Activated CD8-positive, alpha-beta memory T cell treated with anti-CD3 and anti-CD28 coated beads for 1 hour (primary cell): ENCODE data around the gene SNTA1.
"Not testable (repeated sequence)": the region's sequence is repeated elsewhere in the genome, so short reads cannot be mapped to it uniquely, and the experiment has no call there.

Source experiments
- DNase-seq, 2 donors: peaks; one replicate each; pipeline ENCODE4 v3.0.0-alpha.2; 2020; ENCODE audit warnings: low read depth in 1 of 2; ENCODE audit errors: extremely low read depth in 1 of 2

The SNTA1 gene

GRCh38 chr20:33433465-33434234 is 9.9 kb downstream of the SNTA1 start:
- DNase-seq = no peak

DNA sequence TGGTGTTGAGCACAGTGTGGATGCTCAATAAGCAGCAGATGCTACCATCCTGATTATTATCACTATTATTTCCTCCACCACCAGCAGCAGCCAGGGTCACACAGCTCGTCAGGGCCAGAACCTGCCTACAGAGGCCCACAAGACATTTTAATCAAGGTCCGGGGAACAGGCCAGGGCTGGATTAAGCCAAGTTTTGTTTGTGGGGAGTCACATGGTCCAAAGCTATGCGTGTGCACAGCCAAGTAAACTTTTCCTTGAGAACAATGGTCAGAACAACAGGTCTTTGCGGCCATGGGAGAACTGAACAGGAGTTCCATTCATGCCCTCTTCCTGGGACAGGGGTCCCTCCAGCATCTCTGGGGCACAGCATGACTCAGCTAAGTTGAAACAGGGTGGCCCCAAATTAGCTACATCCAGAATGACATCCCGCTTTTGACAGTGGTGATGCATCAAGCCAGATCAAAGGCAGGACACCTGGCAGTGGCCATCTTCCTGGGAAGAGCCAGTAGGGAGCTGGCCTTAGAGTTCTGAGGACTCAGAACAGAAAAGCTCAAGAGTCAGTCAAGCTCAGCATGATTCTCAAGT is 11.7 kb downstream of the SNTA1 start:
- DNase-seq = no peak

DNA sequence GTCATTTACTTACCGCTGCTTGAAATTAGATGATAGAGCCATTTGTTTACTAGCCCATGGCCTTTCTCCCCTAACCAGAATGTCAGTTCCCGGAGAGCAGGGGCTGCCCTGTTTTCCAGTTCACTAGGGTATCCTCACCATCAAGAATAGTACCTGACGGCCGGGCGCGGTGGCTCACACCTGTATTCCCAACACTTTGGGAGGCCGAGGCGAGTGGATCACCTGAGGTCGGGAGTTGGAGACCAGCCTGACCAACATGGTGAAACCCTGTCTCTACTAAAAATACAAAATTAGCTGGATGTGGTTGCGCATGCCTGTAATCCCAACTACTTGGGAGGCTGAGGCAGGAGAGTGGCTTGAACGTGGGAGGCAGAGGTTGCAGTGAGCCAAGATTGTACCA is 19.7 kb downstream of the SNTA1 start:
- not testable (repeated sequence) for DNase-seq

GRCh38 chr20:33423141-33423834 is 20.3 kb downstream of the SNTA1 start:
- no peak for DNase-seq

DNA sequence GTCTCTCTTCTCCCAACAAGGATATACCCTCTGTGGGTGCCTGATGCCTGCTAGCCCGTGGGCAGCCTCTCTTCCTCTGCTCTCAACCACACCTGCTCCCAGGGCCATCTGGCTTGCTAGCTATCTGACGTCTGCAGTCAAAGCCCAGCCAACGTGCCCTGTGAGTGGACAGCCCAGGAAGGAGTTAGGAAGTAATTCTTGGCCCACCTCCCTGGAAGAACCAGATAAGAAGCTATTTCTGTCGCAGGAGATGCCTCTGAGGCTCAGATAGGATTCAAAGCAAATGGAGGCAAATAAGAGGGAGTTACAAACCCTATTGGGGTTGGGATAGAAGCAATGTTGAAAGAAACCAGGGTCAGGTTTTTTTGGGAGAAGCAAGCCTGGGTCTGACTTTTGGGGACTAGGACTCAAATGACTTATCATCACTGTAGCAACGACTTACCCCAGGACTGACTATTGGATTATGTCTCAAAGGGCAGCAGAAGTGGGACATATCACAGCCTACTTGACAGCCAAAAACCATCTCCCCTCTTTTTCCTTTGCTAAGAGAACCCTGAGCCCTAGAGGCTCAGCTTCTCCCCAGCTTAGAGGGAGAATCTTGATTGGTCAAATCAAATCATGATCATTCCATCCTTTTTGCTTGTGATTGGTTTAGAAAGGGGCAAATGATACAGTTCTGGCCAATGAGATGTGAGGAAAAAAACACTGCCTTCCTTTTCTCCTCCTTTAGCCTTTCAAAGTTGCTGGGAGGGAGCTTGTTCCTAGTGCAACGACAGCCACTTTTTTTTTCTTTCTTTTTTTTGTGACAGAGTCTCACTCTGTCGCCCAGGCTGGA is 24.2 kb downstream of the SNTA1 start:
- DNase-seq = no peak

DNA sequence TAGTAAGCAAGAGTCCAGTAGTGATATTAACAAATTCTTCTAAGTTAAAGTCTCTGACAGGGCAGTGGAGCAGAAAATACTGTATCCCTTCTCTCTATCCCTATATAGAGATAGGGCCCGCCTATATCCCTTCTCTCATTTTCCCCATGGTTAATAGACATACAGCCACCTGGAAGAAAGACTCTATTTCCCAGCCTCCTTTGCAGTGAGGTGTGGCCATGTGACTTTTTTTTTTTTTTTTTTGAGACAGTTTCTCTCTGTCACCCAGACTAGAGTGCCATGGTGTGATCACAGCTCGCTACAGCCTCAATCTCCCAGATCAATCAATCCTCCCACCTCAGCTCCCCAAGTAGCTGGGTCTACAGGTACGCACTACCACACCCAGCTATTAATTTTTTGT is 25.5 kb downstream of the SNTA1 start:
- DNase-seq = no peak

GRCh38 chr20:33415948-33416347 is 27.6 kb downstream of the SNTA1 start:
- no peak for DNase-seq

DNA sequence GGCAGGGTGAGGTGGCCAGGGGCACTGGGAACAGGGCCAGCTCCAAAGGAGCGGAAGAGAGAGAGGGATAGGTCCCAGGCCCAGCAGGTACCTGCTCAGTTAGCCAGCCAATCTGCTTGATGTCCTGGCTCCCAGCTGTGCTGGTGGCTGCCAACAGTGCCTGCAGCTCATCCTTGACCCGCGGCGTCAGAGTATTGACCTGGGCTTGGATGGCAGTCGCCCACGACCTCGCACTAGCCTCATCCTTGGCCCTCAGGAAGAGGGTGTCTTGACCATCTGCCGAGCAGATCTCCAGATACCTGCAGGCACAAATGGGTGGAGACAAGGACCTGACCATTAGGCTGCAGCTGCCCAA is 31.1 kb downstream of the SNTA1 start:
- DNase-seq = no peak

DNA sequence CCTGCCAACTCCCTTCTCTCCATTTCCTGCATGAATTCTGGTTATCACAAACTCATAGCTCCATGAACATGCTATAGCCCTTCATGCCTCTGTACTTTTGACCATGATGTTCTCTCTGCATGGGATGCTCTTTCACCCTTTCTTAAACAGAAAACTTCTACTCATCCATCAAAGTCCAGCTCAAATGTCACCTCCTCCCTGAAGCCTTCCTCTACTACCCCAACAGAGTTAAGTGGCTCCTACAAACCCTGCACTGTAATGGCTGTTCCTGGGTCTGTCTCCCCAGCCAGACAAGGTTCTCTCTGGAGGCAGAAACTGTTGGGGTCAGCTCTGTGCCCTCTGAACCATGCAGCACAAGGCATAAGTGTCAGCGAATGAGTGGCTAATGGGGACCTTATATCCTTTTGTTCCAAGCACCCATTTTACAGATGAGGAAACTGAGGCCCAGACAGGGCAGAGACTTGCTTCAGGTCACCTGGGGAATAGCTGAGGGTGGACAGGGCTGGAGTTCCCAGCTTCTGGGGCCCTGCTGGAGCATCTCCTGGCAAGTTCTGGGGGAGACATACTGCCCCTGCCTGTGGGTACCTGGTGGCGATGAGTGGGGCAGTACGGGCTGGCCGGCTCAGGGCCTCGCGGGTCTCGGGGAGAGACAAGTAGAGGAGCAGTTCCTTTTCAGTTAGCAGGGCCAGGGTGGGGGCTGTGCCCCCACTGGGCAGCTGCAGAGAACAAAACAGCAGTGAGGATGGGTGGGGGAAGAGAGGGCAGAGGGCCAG is 31.7 kb downstream of the SNTA1 start:
- DNase-seq = no peak

DNA sequence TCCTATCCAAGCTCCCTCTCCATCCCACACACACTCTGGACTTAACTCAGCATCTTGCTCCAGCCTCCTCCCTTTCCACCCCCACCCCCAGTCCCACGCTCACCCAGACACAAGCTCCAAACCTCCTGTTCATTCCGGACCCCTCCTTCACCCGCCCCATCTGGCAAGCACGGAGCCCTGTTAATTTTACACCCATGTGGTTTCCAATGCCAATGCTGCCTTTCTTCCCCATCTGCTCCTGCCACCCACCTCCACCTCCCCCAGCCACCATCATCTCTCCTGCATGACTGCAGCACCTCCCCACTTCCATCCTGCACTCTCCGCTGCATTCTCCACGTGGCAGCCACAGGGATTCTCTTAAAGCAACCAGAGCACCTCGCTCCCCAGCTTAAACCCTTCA is 32.3 kb downstream of the SNTA1 start:
- no peak for DNase-seq

DNA sequence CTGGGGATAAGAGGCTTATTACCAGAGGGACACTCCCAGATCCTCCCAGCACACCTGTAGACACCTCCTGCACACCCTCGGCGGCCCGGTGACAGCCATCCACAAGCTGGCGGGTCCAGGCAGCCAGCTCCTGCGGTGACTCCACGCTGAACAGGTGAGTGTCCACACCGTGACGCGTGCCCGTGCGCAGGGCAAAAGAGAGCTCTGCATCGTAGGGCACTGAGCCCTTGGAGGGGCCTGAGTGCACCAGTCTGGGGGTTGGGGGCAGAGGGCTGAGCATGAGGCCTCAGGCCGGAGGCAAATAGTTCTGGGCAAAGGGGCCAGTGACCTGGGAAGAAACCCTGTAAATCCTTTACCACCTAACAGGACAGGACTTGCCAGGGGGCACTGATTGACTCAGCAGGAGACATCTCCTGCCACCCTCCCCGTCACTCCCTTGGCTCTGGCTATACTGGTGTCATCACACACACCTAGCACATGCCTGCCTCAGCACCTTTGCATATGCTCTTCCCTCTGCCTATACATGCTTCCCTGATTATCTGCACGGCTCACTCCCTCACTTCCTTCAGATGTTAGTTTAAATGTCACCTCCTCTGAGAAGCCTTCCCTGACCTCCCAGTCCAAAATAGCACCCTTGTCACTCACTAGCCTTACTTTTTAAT is 33.4 kb downstream of the SNTA1 start:
- DNase-seq = no peak

DNA sequence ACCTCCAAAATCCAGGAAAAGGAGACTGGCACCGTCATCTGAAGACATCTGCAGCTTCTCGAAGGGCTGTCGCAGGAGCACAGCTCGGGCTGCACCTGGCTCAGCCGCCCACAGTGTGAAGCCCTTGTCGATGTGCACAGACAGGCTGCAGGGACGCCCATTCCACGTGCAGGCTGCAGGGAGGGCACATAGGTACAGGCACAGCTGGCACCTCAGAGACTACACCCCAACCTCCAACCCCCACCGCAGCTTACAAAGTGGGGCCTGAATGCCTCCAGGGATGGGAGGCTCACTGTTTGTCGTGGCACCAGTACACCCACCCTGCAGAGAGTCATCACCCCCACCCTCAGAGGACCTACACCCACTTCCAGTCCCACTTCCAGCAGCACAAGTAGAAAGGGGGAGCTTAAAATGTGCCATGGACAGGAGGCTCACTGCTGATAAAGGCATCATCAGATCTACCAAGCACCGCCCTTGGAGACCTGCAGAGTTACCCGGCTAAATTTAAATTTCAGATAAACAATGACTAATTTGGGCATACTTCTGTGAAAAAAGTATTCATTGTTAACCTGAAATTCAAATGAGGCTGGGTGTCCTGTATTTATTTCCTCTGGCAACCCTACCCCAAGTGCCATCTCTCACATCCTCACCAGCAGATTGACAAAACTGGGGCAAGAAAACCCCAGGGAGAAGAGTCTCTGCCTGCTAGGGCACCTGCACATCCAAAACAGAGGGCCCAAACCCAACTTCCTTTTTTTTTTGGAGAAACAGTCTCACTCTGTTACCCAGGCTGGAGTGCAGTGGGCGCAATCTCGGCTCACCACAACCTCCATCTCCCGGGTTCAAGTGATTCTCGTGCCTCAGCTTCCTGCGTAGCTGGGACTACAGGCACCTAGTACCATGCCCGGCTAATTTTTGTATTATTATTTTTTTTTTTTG is 34.6 kb downstream of the SNTA1 start:
- no peak for DNase-seq

DNA sequence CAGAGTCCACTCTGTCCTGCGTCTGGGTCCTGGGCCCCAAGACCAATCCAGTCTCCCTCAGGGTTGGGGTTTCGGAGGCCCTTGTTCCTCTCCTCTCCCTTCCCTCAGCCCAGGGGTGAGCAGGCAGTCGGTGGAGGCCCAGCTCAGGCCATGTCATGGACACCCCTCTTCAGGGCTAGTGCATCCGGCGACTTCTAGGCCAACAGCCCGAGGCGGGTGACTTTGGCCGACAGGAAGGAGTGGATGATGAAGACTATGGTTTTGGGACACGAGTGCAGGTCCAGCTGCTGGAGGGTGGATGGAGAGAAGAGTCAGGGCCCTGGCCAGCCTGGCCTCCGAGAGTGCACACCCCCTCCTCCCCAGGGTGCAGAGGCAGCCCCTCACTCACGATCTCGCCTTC is 35.2 kb downstream of the SNTA1 start:
- DNase-seq = no peak

- no peak for DNase-seq
Observed at GRCh38 chr20:33407796-33408195, 35.8 kb downstream of the SNTA1 start.

DNA sequence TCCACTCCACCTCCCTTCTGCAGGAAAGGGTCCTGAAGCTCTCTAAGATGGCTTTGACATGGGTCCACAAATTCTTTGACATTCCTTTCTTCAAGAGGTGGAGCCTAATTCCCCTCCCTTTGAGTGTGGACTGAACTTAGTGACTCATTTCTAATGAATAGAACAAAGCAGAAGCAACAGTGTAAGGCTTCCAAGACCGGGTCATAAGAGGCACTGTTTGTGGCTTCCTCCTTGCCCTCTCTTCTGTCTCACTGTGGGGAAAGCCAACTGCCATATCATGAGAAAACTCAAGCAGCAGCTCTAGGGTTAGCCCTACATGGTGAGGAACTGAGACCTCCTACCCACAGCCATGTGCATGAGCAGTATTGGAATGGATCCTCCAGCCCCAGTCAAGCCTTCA is 36.3 kb downstream of the SNTA1 start:
- no peak for DNase-seq

DNA sequence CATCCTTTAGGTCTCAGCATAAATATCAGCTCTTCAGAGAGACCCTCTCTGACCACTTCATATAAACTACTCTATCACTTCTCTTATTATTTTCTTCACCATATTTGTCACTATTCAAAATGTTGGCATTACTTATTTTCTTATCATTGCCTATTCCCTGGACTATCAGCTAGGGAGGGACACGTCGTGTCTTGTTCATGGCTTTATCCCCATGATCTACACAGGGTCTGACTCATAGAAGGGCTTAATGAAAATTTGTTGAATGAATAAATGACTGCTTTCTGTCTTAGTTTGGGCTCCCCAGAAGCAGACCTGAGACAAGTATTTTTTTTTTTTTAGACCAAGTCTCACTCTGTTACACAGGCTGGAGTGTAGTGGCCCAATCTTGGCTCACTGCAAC is 39.3 kb downstream of the SNTA1 start:
- no peak for DNase-seq

DNA sequence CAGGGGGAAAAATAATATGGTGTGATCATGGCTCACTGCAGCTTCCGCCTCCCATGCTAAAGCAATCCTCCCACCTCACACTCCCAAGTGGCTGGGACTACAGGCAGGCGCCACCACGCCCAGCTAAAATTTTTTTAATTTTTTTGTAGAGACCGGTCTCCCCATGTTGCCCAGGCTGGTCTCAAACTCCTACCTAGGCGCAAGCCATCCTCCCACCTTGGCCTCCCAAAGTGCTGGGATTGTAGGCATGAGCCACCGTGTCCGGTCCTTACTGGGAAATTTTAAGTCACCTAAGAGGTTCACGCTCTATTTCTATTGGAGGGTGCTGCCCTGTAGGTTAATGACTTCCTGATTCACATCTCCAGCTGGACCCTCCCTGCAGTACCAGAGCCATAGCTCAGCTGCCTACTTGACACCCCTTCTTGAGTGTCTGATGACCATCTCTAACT is 41.6 kb downstream of the SNTA1 start:
- DNase-seq = no peak

DNA sequence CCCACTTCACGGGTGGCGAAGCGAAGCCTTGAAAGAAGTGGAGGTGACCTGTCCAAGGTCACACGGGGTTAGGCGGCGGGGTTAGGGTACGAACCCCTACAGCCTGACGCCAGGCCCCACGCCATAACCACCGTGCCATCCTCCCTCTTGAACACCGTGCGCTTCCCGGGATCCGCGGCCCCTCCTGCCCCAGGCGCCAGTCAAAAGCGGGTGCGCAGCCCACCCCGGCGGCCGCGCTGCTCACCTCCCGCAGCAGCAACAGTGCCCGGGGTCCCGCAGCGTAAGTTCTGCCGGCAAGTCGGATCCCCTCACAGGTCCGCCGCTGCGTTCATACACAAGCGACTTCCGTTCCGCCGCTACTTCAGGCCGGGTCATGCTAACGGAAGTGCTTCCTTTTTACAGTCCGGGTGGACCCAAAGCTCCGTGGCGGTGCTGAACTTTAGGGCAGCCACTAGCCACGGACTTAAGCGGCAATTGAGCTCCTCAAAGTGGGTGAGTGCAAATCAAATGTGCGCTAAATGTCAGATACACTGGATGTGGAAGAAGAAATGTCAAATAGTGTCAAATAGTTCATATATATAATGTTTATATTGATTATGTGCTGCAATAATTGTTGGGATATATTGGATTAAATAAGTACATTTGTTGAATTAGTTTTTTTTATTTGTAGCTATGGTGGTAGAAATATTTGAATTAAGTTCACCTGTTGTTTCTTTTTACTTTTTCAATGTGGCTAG is 42.2 kb downstream of the SNTA1 start, which contains the start of gene CDK5RAP1:
TSS of gene CDK5RAP1 (minus strand) at position 336 of the 737 bp plus-strand sequence. CDS start 4,455 bp downstream, outside the sequence.
- peak; percentile 65 to 72 for DNase-seq
